HEK293T (cell line): ENCODE results near the gene PIGU.

Experiments
- BHLHE40 ChIP-seq: fragments of 450-650 bp; IDR thresholded peaks from 2 replicates; pipeline ENCODE4 v1.6.1; 2016; ENCODE audit warnings: mild to moderate bottlenecking, moderate library complexity, borderline replicate concordance
- ELF4 ChIP-seq: fragments of 450-650 bp; IDR thresholded peaks from 2 replicates; pipeline ENCODE4 v1.6.1; 2017; ENCODE audit warnings: antibody characterized with exemption
- FOXK2 ChIP-seq: fragments of 450-650 bp; IDR thresholded peaks from 2 replicates; pipeline ENCODE4 v1.6.1; 2016; ENCODE audit warnings: mild to moderate bottlenecking
- L3MBTL2 ChIP-seq: fragments of 450-650 bp; conservative IDR thresholded peaks from 2 replicates; pipeline ENCODE4 v1.6.1; 2016; ENCODE audit warnings: mild to moderate bottlenecking
- NFRKB ChIP-seq: fragments of 450-650 bp; IDR thresholded peaks from 2 replicates; pipeline ENCODE4 v1.6.1; 2016; ENCODE audit warnings: mild to moderate bottlenecking, moderate library complexity
- PKNOX1 ChIP-seq: fragments of 450-650 bp; IDR thresholded peaks from 2 replicates; pipeline ENCODE4 v1.6.1; 2016
- SP1 ChIP-seq: fragments of 450-650 bp; IDR thresholded peaks from 2 replicates; pipeline ENCODE4 v1.6.1; 2017
- SUZ12 ChIP-seq: fragments of 450-650 bp; IDR thresholded peaks from 2 replicates; pipeline ENCODE4 v1.6.1; 2016; ENCODE audit warnings: mild to moderate bottlenecking
- TARDBP ChIP-seq: fragments of 450-650 bp; IDR thresholded peaks from 2 replicates; pipeline ENCODE4 v1.6.1; 2016
- ZNF384 ChIP-seq: fragments of 450-650 bp; IDR thresholded peaks from 2 replicates; pipeline ENCODE4 v1.6.1; 2016

GRCh38 chr20:34539756-34540155, 137.1 kb downstream of the PIGU start:
- TF ChIP-seq ZNF384 (no peak), L3MBTL2 (no peak), ELF4 (no peak), NFRKB (no peak), SUZ12 (no peak), FOXK2 (no peak), TARDBP (no peak), SP1 (no peak), BHLHE40 (no peak), PKNOX1 (no peak)
